AG09309 (cell line): ENCODE measurements around the gene RBM38.

Experiments
- DNase-seq: peaks from one replicate; pipeline ENCODE4 v3.0.0-alpha.2; 2010; ENCODE audit warnings: low read depth
- H3K4me3 ChIP-seq: 2 replicates; pipeline ENCODE4 v1.5.1; 2011; ENCODE audit warnings: mild to moderate bottlenecking, low read depth, low read length, moderate library complexity; ENCODE audit not compliant: control insufficient read depth
- CTCF ChIP-seq: IDR thresholded peaks from 2 replicates; pipeline ENCODE4 v1.5.1; 2011; ENCODE audit warnings: mild to moderate bottlenecking, low read depth, low read length, inconsistent platforms; ENCODE audit not compliant: insufficient read depth, control insufficient read depth; ENCODE audit errors: missing control alignments

RBM38 gene

GRCh38 chr20:57408131-57408530, 16.9 kb downstream of the RBM38 start:
- no peak for DNase-seq
- no peak overlapping the region for H3K4me3 ChIP-seq
- TF ChIP-seq CTCF: no peak

- no peak for TF ChIP-seq CTCF
- DNase-seq: no peak
- H3K4me3 ChIP-seq: no peak overlapping the region
These were observed 17.5 kb downstream of the RBM38 start for GRCh38 chr20:57408536-57409233.

- DNase-seq: no peak
- TF ChIP-seq CTCF: no peak
- no peak overlapping the region for H3K4me3 ChIP-seq
These were observed 18.1 kb downstream of the RBM38 start for GRCh38 chr20:57409316-57409671.

- no peak for DNase-seq
- no peak overlapping the region for H3K4me3 ChIP-seq
- no peak for TF ChIP-seq CTCF
These were observed 18.6 kb downstream of the RBM38 start for GRCh38 chr20:57409672-57410397.

- no peak for TF ChIP-seq CTCF
- H3K4me3 ChIP-seq: no peak overlapping the region
- DNase-seq: no peak
These were observed 19.3 kb downstream of the RBM38 start for GRCh38 chr20:57410398-57410920.

- DNase-seq: no peak
- TF ChIP-seq CTCF: no peak
- no peak overlapping the region for H3K4me3 ChIP-seq
These were observed 19.7 kb downstream of the RBM38 start for GRCh38 chr20:57410924-57411323.
